H1 (cell line): ENCODE measurements around the gene TNNI2. TPM values are rescaled to one million over a fixed set of nuclear protein-coding genes. Genes with fewer than 3 reads are reported as not detected.

Experiments
- CTCF ChIA-PET: fragments of 300-600 bp; sonication (Branson Sonifier 250); formaldehyde crosslinking; loops from one replicate; lab custom pipeline; 2021; ENCODE audit not compliant: partially characterized antibody; lab: Charles Lee
- POLR2A ChIA-PET: fragments of 300-600 bp; sonication (Branson Sonifier 250); formaldehyde crosslinking; loops from one replicate; lab custom pipeline; 2021; ENCODE audit warnings: inconsistent platforms; ENCODE audit not compliant: partially characterized antibody; lab: Charles Lee
- DNase-seq, 2 experiments: peaks; one replicate each; pipeline versions ENCODE4 v3.0.0 to v3.0.0-alpha.2; 2010 to 2022; ENCODE audit warnings: low spot score in 2 of 2, low read depth in 1 of 2, mixed read lengths in 1 of 2
- FAIRE-seq: peaks from 2 replicates; lab custom pipeline; 2011; peaks lifted over from hg19 to GRCh38; lab: Jason Lieb, UNC
- H2AFZ ChIP-seq: 2 replicates; pipeline ENCODE4 v1.8.1; 2012; ENCODE audit warnings: low read length, inconsistent platforms
- H2AK5ac ChIP-seq: 2 replicates; pipeline ENCODE4 v1.6.1; 2013; ENCODE audit warnings: low read depth, low read length
- H2BK120ac ChIP-seq: replicated peaks from 2 replicates; pipeline ENCODE3; 2013; ENCODE audit warnings: low read depth, low read length, inconsistent platforms
- H2BK12ac ChIP-seq: 2 replicates; pipeline ENCODE4 v1.6.1; 2013; ENCODE audit warnings: low read depth, low read length
- H2BK15ac ChIP-seq: 2 replicates; pipeline ENCODE4 v1.6.1; 2013; ENCODE audit warnings: low read length
- H2BK20ac ChIP-seq: 2 replicates; pipeline ENCODE4 v1.6.1; 2013; ENCODE audit warnings: low read length
- H2BK5ac ChIP-seq: 2 replicates; pipeline ENCODE4 v1.6.1; 2013; ENCODE audit warnings: low read depth, low read length
- H3K14ac ChIP-seq: 2 replicates; pipeline ENCODE4 v1.6.1; 2013; ENCODE audit warnings: inconsistent platforms; ENCODE audit not compliant: insufficient read length
- H3K18ac ChIP-seq: 2 replicates; pipeline ENCODE4 v1.6.1; 2013; ENCODE audit warnings: low read length; ENCODE audit errors: extremely low read depth
- H3K23ac ChIP-seq: 2 replicates; pipeline ENCODE4 v1.6.1; 2013; ENCODE audit warnings: inconsistent platforms; ENCODE audit not compliant: insufficient read length
- H3K23me2 ChIP-seq: 2 replicates; pipeline ENCODE4 v1.6.1; 2013; ENCODE audit warnings: low read depth, low read length
- H3K27ac ChIP-seq: 2 replicates; pipeline ENCODE4 v1.6.1; 2011; ENCODE audit warnings: low read depth, low read length, inconsistent platforms
- H3K27me3 ChIP-seq, 4 experiments: replicated peaks in 1 of 4; 1 replicate in 1 of 4; 2 replicates in 3 of 4; pipeline versions ENCODE4 v1.6.1 to v1.8.1; 2011 to 2013; ENCODE audit warnings: low read length in 3 of 4, mild to moderate bottlenecking in 3 of 4, inconsistent platforms in 2 of 4, mixed read lengths in 2 of 4, moderate library complexity in 1 of 4; ENCODE audit not compliant: control insufficient read depth in 3 of 4, insufficient read depth in 3 of 4; ENCODE audit errors: extremely low read depth in 1 of 4
- H3K36me3 ChIP-seq, 4 experiments: 2 replicates each; pipeline versions ENCODE4 v1.6.1 to v1.8.1; 2011 to 2013; ENCODE audit warnings: mild to moderate bottlenecking in 4 of 4, low read length in 3 of 4, moderate library complexity in 2 of 4, control low read depth in 1 of 4, inconsistent platforms in 1 of 4; ENCODE audit not compliant: insufficient read depth in 4 of 4, control insufficient read depth in 2 of 4
- H3K4ac ChIP-seq: replicated peaks from 2 replicates; pipeline ENCODE3; 2013; ENCODE audit warnings: low read length, low read depth, mixed read lengths, inconsistent platforms; ENCODE audit not compliant: insufficient read length
- H3K4me1 ChIP-seq, 4 experiments: replicated peaks in 1 of 4; 1 replicate in 1 of 4; 2 replicates in 3 of 4; pipeline versions ENCODE4 v1.6.1 to v1.8.1; 2011 to 2013; ENCODE audit warnings: low read length in 3 of 4, inconsistent platforms in 2 of 4, mixed read lengths in 1 of 4; ENCODE audit not compliant: insufficient read depth in 4 of 4, control insufficient read depth in 3 of 4
- H3K4me2 ChIP-seq, 2 experiments: 2 replicates each; pipeline versions ENCODE4 v1.6.1 to v1.8.1; 2011 to 2013; ENCODE audit warnings: low read depth in 2 of 2, low read length in 2 of 2, control low read depth in 1 of 2, inconsistent platforms in 1 of 2, mild to moderate bottlenecking in 1 of 2; ENCODE audit not compliant: insufficient read depth in 1 of 2
- H3K4me3 ChIP-seq, 4 experiments: fragments of 200-600, 300-600 bp in 1 of 4; sonication (generic), shearing (Covaris generic), sonication (Bioruptor Twin) in 1 of 4; 2 replicates each; pipeline versions ENCODE4 v1.5.1 to v1.8.1; 2011 to 2016; ENCODE audit warnings: low read length in 4 of 4, low read depth in 3 of 4, control low read depth in 2 of 4, inconsistent platforms in 2 of 4, mild to moderate bottlenecking in 2 of 4, mixed read lengths in 1 of 4, moderate library complexity in 1 of 4; ENCODE audit not compliant: insufficient read depth in 2 of 4; ENCODE audit errors: extremely low read depth in 1 of 4
- H3K56ac ChIP-seq: replicated peaks from 2 replicates; pipeline ENCODE3; 2013; ENCODE audit warnings: low read depth, mild to moderate bottlenecking, mixed read lengths, low read length, inconsistent platforms; ENCODE audit not compliant: insufficient read length
- H3K79me1 ChIP-seq: 2 replicates; pipeline ENCODE4 v1.6.1; 2013; ENCODE audit warnings: low read depth, low read length, control low read depth
- H3K79me2 ChIP-seq, 2 experiments: 2 replicates each; pipeline versions ENCODE4 v1.6.1 to v1.8.1; 2012 to 2013; ENCODE audit warnings: low read length in 2 of 2, mild to moderate bottlenecking in 2 of 2, inconsistent platforms in 1 of 2; ENCODE audit not compliant: insufficient read depth in 2 of 2, control insufficient read depth in 1 of 2
- H3K9ac ChIP-seq, 4 experiments: replicated peaks in 1 of 4; 1 replicate in 1 of 4; 2 replicates in 3 of 4; pipeline versions ENCODE4 v1.6.1 to v1.8.1; 2011 to 2013; ENCODE audit warnings: low read depth in 3 of 4, low read length in 3 of 4, control low read depth in 2 of 4, mild to moderate bottlenecking in 2 of 4, moderate library complexity in 2 of 4, inconsistent platforms in 1 of 4; ENCODE audit errors: extremely low read depth in 1 of 4
- H3K9me3 ChIP-seq, 2 experiments: 2 replicates each; pipeline versions ENCODE4 v1.6.1 to v1.8.1; 2012 to 2013; ENCODE audit warnings: mild to moderate bottlenecking in 2 of 2, moderate library complexity in 2 of 2, control low read depth in 1 of 2, inconsistent platforms in 1 of 2, low read depth in 1 of 2, low read length in 1 of 2, mixed read lengths in 1 of 2; ENCODE audit not compliant: insufficient read depth in 2 of 2
- H4K20me1 ChIP-seq, 2 experiments: replicated peaks in 1 of 2; 2 replicates each; pipeline versions ENCODE3 to v1.8.1; 2011 to 2013; ENCODE audit warnings: inconsistent platforms in 2 of 2, low read length in 2 of 2, mild to moderate bottlenecking in 1 of 2; ENCODE audit not compliant: insufficient read depth in 2 of 2, control insufficient read depth in 1 of 2
- H4K5ac ChIP-seq: 2 replicates; pipeline ENCODE4 v1.6.1; 2013; ENCODE audit warnings: low read length, low read depth, mixed read lengths, inconsistent platforms; ENCODE audit not compliant: insufficient read length
- H4K8ac ChIP-seq: 2 replicates; pipeline ENCODE4 v1.8.0; 2013; ENCODE audit warnings: mild to moderate bottlenecking, moderate library complexity, low read length, inconsistent platforms; ENCODE audit not compliant: insufficient read depth; ENCODE audit errors: extremely low read depth
- H4K91ac ChIP-seq: replicated peaks from 2 replicates; pipeline ENCODE3; 2013; ENCODE audit warnings: low read length, mixed read lengths, inconsistent platforms; ENCODE audit not compliant: insufficient read length
- POLR2A ChIP-seq, 2 experiments: IDR thresholded peaks; 1 replicate in 1 of 2; 2 replicates in 1 of 2; pipeline ENCODE4 v1.6.1; 2011; ENCODE audit warnings: low read depth in 2 of 2, low read length in 2 of 2, mild to moderate bottlenecking in 2 of 2; ENCODE audit errors: control extremely low read depth in 1 of 2
- WGBS, 2 experiments: shearing (Covaris generic) in 1 of 2; methylation state at CpG; one replicate each; pipeline versions ENCODE4 v1.1.6 to v1.1.7; 2013 to 2015; ENCODE audit warnings: low lambda C conversion rate in 2 of 2, mixed read lengths in 2 of 2, inconsistent platforms in 1 of 2, low coverage in 1 of 2, missing lambda C conversion rate in 1 of 2; ENCODE audit not compliant: insufficient replicate concordance in 2 of 2, insufficient coverage in 1 of 2, insufficient read length in 1 of 2; ENCODE audit errors: extremely low coverage in 1 of 2, missing lambda C conversion rate in 1 of 2; 5-methylcytosine and 5-hydroxymethylcytosine counted together
- polyA plus RNA-seq, 7 experiments: library from polyadenylated mRNA; depleted of rRNA in 3 of 7; stranded (reverse) in 5 of 7; unstranded in 2 of 7; fragments of >200 nt in 5 of 7; fragments of 200-250 nt in 2 of 7; gene quantifications; 1 replicate in 5 of 7; 2 replicates in 1 of 7; 4 replicates in 1 of 7; pipeline versions ENCODE4 v1.2.1 to v1.2.3, GENCODE V29; 2011 to 2013; ENCODE audit warnings: missing spikeins in 2 of 7, mixed read lengths in 2 of 7
- total RNA-seq: library from RNA; stranded (reverse); fragmentation: NEBNext Ultra II Directional; extraction: Animal tissue kit (Norgen Biotek cat#: 25700); gene quantifications from 2 replicates; pipeline ENCODE4 v1.2.1, GENCODE V29; 2021

TNNI2 gene
- total and polyA plus RNA-seq, 2 of the 8 experiments (the other 6 are each of a cell fraction or from before 2014, with no cell fraction given), result not detected

GRCh38 chr11:1859004-1859403 lies 20.2 kb downstream of the TNNI2 start:
- Histone ChIP-seq H2BK20ac (no peak overlapping the region), H3K4me1 (peaks cover 0 to 13% (median 3%) of the 10 kb centered on the region in 4 experiments; a peak in 4 of 7 replicates), H4K8ac (no peak overlapping the region), H3K9me3 (no peaks in the 10 kb centered on the region), H2BK12ac (no peak overlapping the region), H2AFZ (no peak overlapping the region), H3K4ac (no peak overlapping the region), H2BK5ac (no peak overlapping the region), H3K79me2 (no peaks in the 10 kb centered on the region), H2BK120ac (no peak overlapping the region), H4K5ac (no peak overlapping the region), H4K91ac (no peak overlapping the region), H3K27ac (no peak overlapping the region), H3K23ac (no peak overlapping the region), H3K56ac (no peak overlapping the region), H3K27me3 (no peaks in the 10 kb centered on the region; a peak in 1 of 7 replicates), H2AK5ac (no peak overlapping the region), H2BK15ac (no peak overlapping the region), H3K36me3 (no peaks in the 10 kb centered on the region), H3K4me3 (no peak overlapping the region), H3K9ac (no peak overlapping the region), H3K14ac (no peak overlapping the region), H3K4me2 (no peak overlapping the region), H3K18ac (no peak overlapping the region), H3K79me1 (no peaks in the 10 kb centered on the region), H4K20me1 (peaks cover 0 to 2% of the 10 kb centered on the region in 2 experiments), H3K23me2 (peaks cover 12% of the 10 kb centered on the region; the same call in 1 of the 2 replicates)
- ChIA-PET POLR2A (no interaction called here), CTCF (interaction anchor here (1.2 to 15.7 kb wide), 5 partner anchors 11 to 295 kb away, joined by 3 to 232 read pairs (median 13); no protein-coding TSS in a partner anchor)
- DNase-seq (no peak), FAIRE-seq (no peak)
- no peak for TF ChIP-seq POLR2A (IDR thresholded peaks at IDR 0.05; ENCODE audit: control extremely low read depth in 1 of 2, low read depth in 2 of 2, low read length in 2 of 2)
- 95% methylated on average over 4 of the region's 4 CpGs; no CpG with 5 or more reads in 1 of the 2 experiments for whole genome bisulfite sequencing, 2 experiments
